Measurements from ENCODE around the gene KRTAP1-4.

- TF ChIP-seq CTCF (conservative IDR thresholded peaks at IDR 0.05; ENCODE audit: low read length) (no peak), EZH2phosphoT487 (IDR thresholded peaks at IDR 0.05; ENCODE audit: borderline replicate concordance, low read depth, low read length) (no peak)
These were observed 3.1 kb downstream of the KRTAP1-4 start, which contains the start of gene KRTAP1-5 for GRCh38 chr17:41026715-41027471.

Data from OCI-LY7 (cell line).